ENCODE measurements around the gene MYL1. TPM values are rescaled to one million over a fixed set of nuclear protein-coding genes. Genes with fewer than 3 reads are reported as not detected.

MYL1 gene
- not detected in 2 replicates for total RNA-seq

GRCh38 chr2:210315015-210315788, at the start of gene MYL1:
MYL1 (minus strand) TSS chr2:210315174; CDS start chr2:210315042, 132 bp downstream.

Other genes with a start within 250 kb of the MYL1 start
- 9.2 and 13.0 TPM in 2 replicates for gene KANSL1L, start 143.8 kb downstream of the MYL1 start, total RNA-seq
- under 0.01 and 1.00 TPM in 2 replicates for gene ACADL, start 89.7 kb downstream of the MYL1 start, total RNA-seq
- gene LANCL1, start 161.6 kb upstream of the MYL1 start, total RNA-seq = 30.8 and 45.6 TPM in 2 replicates
- 16.1 and 27.0 TPM in 2 replicates for gene CPS1, start 241.4 kb upstream of the MYL1 start, total RNA-seq

All from nasal cavity respiratory epithelium epithelial cell of viscerocranial mucosa (primary cell).